ENCODE data around the gene CAND1. TPM values are rescaled to one million over a fixed set of nuclear protein-coding genes. Genes with fewer than 3 reads are reported as not detected.

The CAND1 gene
- total RNA-seq, 1 experiment from 2014 or later, result 230 TPM

- Mint-ChIP-seq H3K36me3 (ENCODE audit: insufficient read depth in 1 of 3, low read depth in 3 of 3) (peaks cover 17 to 54% (median 52%) of the 10 kb centered on the region in 3 experiments; a peak in 6 of 7 replicates), H3K27ac (peak overlapping the region in 1 of 3 experiments; percentile 36; a peak in 1 of 7 replicates), H3K4me1 (0 out of 4 replicates have a peak, but pooled peaks cover 0 to 1% of the 10 kb centered on the region in 2 experiments), H3K4me3 (no peak overlapping the region), H3K27me3 (ENCODE audit: low read depth) (no peaks in the 10 kb centered on the region), H3K9me3 (no peaks in the 10 kb centered on the region)
- H3K56ac ChIP-seq (ENCODE audit: insufficient read length, low read depth, low read length), result no peak overlapping the region
- no peak overlapping the region for H2BK5ac ChIP-seq (ENCODE audit: insufficient read length, low read length)
- no peak overlapping the region for H3K23ac ChIP-seq (ENCODE audit: insufficient read length, low read depth, low read length)
- H4K20me1 ChIP-seq (ENCODE audit: control insufficient read depth, insufficient read depth, insufficient read length), result no peaks in the 10 kb centered on the region
- no peak overlapping the region for H3K18ac ChIP-seq (ENCODE audit: insufficient read length, low read depth, low read length)
- H2AK5ac ChIP-seq (ENCODE audit: insufficient read length, low read length), result no peak overlapping the region
- H4K8ac ChIP-seq (replicated peaks; ENCODE audit: insufficient read length, low read depth, low read length), result no peak overlapping the region
- no peak overlapping the region for H3T11ph ChIP-seq (ENCODE audit: low read length)
- no peak for DNase-seq
- no peak overlapping the region for H2BK120ac ChIP-seq (ENCODE audit: low read depth, low read length, poor library complexity, severe bottlenecking)
- no peak overlapping the region for H3K4me2 ChIP-seq (ENCODE audit: insufficient read depth, insufficient read length, low read length)
- no peak overlapping the region for H2AFZ ChIP-seq (ENCODE audit: low read length)
- no peak overlapping the region for H3K27ac ChIP-seq (ENCODE audit: insufficient read length, low read depth, low read length)
- no peak overlapping the region for H4K91ac ChIP-seq (ENCODE audit: insufficient read length, low read depth, low read length)
- no peaks in the 10 kb centered on the region for H3K27me3 ChIP-seq (ENCODE audit: insufficient read depth, low read length)
- H3K14ac ChIP-seq (ENCODE audit: insufficient read depth, low read length), result no peak overlapping the region
- H3K9me3 ChIP-seq (ENCODE audit: control insufficient read depth, low read depth, low read length), result no peaks in the 10 kb centered on the region
- H3K23me2 ChIP-seq (ENCODE audit: insufficient read length, low read depth, low read length, poor library complexity, severe bottlenecking), result no peaks in the 10 kb centered on the region
- no peak overlapping the region for H2BK12ac ChIP-seq (ENCODE audit: insufficient read length, low read depth, low read length)
- H3K4me1 ChIP-seq (ENCODE audit: insufficient read depth, low read length), result no peaks in the 10 kb centered on the region; the same call in 1 of the 2 replicates
- no peak overlapping the region for H3K9ac ChIP-seq (ENCODE audit: extremely low read depth, insufficient read length, low read length)
- TF ChIP-seq CTCF (conservative IDR thresholded peaks at IDR 0.05), result no peak
- no peak overlapping the region for H2BK15ac ChIP-seq (ENCODE audit: low read depth, low read length)
- no peak overlapping the region for H4K5ac ChIP-seq (ENCODE audit: insufficient read length, low read depth, low read length)
- H3K79me1 ChIP-seq (ENCODE audit: insufficient read depth, low read depth, low read length, poor library complexity, severe bottlenecking), result peaks cover 4% of the 10 kb centered on the region
- no peak overlapping the region for H2BK20ac ChIP-seq (ENCODE audit: low read depth, low read length, poor library complexity, severe bottlenecking)
- peaks cover 6% of the 10 kb centered on the region; the same call in 1 of the 2 replicates for H3K79me2 ChIP-seq (ENCODE audit: insufficient read depth, low read length)
- WGBS (ENCODE audit: extremely low coverage, insufficient read length, low lambda C conversion rate), result no CpG with 5 or more reads among the region's 5 CpGs
- no peak overlapping the region for H3K4ac ChIP-seq (ENCODE audit: low read depth, low read length)
These were observed 17.1 kb downstream of the CAND1 start for GRCh38 chr12:67286257-67286656.

Measured in H9 (cell line).